HG03175 (cell line): ENCODE results near the gene RRP7A.
"Not testable (repeated sequence)": the region's sequence is repeated elsewhere in the genome, so short reads cannot be mapped to it uniquely, and the experiment has no call there.

Experiments
- ATAC-seq: cut with Tn5 transposase; IDR thresholded peaks from one replicate; pipeline ENCODE4 v1.9.1; 2021; ENCODE audit warnings: mild to moderate bottlenecking, moderate library complexity; ENCODE audit not compliant: unreplicated experiment

RRP7A gene

GRCh38 chr22:42519525-42520401 lies at the start of gene RRP7A:
Gene RRP7A, minus strand, starts transcription at chr22:42519796. Its CDS starts 10 bp downstream, at chr22:42519786.
- peak; percentile 78 for ATAC-seq

- not testable (repeated sequence) for ATAC-seq
These were observed 48.4 kb upstream of the RRP7A start for GRCh38 chr22:42567950-42568349.

- ATAC-seq: no peak
These were observed 46.4 kb upstream of the RRP7A start for GRCh38 chr22:42565956-42566355.

GRCh38 chr22:42564699-42565098 lies 45.1 kb upstream of the RRP7A start:
- no peak for ATAC-seq

- ATAC-seq: not testable (repeated sequence)
These were observed 44.3 kb upstream of the RRP7A start for GRCh38 chr22:42563943-42564342.

GRCh38 chr22:42562684-42563083 lies 43.1 kb upstream of the RRP7A start:
- ATAC-seq: no peak

- ATAC-seq: peak; percentile 52
These were observed 42.7 kb upstream of the RRP7A start for GRCh38 chr22:42562279-42562678.

GRCh38 chr22:42561856-42562255 lies 42.3 kb upstream of the RRP7A start:
- ATAC-seq: no peak

- ATAC-seq: no peak
These were observed 41.2 kb upstream of the RRP7A start for GRCh38 chr22:42560781-42561180.

GRCh38 chr22:42560381-42560780 lies 40.8 kb upstream of the RRP7A start:
- no peak for ATAC-seq

GRCh38 chr22:42553475-42554361 lies 34.1 kb upstream of the RRP7A start, which contains the start of gene SERHL2:
Gene SERHL2, plus strand, starts transcription at chr22:42553956. Its CDS starts 65 bp downstream, at chr22:42554021.
- peak; percentile 67 for ATAC-seq

- ATAC-seq: not testable (repeated sequence)
These were observed 32.7 kb upstream of the RRP7A start for GRCh38 chr22:42552294-42552647.

- no peak for ATAC-seq
These were observed 29.9 kb upstream of the RRP7A start for GRCh38 chr22:42549331-42550060.

GRCh38 chr22:42548597-42549330 lies 29.2 kb upstream of the RRP7A start:
- ATAC-seq: no peak

- not testable (repeated sequence) for ATAC-seq
These were observed 28.5 kb upstream of the RRP7A start for GRCh38 chr22:42548126-42548525.

GRCh38 chr22:42547562-42547961 lies 28.0 kb upstream of the RRP7A start:
- no peak for ATAC-seq

- ATAC-seq: no peak
These were observed 25.1 kb upstream of the RRP7A start for GRCh38 chr22:42544686-42545085.

- peak; percentile 57 for ATAC-seq
These were observed 19.7 kb upstream of the RRP7A start for GRCh38 chr22:42539236-42539771.

GRCh38 chr22:42537199-42537831 lies 17.7 kb upstream of the RRP7A start:
- peak; percentile 59 for ATAC-seq
